ENCODE results near the gene AUTS2.

Gene AUTS2

DNA sequence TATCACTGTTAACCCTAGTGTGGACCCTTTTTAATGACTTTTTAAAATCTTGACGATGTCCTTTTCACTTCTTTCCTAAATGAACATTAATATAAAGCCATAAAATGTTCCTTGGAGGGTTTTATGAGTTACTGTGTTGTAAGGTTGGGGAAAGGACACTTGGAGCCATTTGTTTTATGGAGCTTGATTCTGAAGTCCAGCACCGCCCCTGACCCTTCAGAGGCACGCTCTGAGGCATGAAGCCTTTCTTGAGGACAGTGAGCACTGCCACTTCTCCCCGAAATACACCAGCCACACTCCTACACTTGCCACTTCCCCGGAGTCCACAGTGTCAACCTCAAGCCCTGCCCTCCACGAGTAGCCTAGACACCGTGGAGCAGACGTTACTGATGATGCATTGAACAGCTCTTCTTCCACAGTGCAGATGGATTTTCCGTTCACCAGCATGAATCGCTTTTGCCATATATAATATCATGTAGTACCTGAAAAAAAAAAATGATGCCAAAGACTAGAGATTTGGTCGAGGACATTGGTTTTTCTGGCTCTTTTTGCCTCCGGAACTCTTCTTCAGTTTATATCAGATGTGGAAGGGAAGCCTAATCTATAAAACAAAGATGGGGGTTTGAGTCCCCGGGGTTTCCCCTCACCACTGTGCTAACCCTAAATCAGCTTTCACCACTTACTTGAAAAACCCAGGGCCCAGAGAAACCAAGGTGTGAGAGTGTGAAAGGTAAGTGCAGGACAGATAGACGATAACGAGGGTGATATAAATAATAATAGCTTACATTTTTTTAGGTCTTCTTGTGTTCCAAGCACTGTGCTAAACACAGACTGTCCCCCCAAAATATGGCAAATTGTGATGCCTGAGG lies 881.1 kb downstream of the AUTS2 start:
- TF ChIP-seq, protein P1, sequence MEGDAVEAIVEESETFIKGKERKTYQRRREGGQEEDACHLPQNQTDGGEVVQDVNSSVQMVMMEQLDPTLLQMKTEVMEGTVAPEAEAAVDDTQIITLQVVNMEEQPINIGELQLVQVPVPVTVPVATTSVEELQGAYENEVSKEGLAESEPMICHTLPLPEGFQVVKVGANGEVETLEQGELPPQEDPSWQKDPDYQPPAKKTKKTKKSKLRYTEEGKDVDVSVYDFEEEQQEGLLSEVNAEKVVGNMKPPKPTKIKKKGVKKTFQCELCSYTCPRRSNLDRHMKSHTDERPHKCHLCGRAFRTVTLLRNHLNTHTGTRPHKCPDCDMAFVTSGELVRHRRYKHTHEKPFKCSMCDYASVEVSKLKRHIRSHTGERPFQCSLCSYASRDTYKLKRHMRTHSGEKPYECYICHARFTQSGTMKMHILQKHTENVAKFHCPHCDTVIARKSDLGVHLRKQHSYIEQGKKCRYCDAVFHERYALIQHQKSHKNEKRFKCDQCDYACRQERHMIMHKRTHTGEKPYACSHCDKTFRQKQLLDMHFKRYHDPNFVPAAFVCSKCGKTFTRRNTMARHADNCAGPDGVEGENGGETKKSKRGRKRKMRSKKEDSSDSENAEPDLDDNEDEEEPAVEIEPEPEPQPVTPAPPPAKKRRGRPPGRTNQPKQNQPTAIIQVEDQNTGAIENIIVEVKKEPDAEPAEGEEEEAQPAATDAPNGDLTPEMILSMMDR (IDR thresholded peaks at IDR 0.05; ENCODE audit: low read depth, low read length), result no peak
- no peak overlapping the region for H3K4me3 ChIP-seq (replicated peaks in 1 of 2; ENCODE audit: low read depth in 2 of 2, low read length in 2 of 2)

GRCh38 chr7:70480927-70481569 lies 882.8 kb downstream of the AUTS2 start:
- TF ChIP-seq, protein P1 (IDR thresholded peaks at IDR 0.05; ENCODE audit: low read depth, low read length), result no peak
- no peak for DNase-seq (ENCODE audit: low read depth in 2 of 2)
- no peak overlapping the region for H3K4me3 ChIP-seq (replicated peaks in 1 of 2; ENCODE audit: low read depth in 2 of 2, low read length in 2 of 2)

More for the DNA sequence above, 881.1 kb downstream of the AUTS2 start:
- DNase-seq (ENCODE audit: low read depth in 2 of 2), result no peak

- no peak for DNase-seq (ENCODE audit: low read depth in 2 of 2)
- TF ChIP-seq, protein P1 (IDR thresholded peaks at IDR 0.05; ENCODE audit: low read depth, low read length), result no peak
- H3K4me3 ChIP-seq (replicated peaks in 1 of 2; ENCODE audit: low read depth in 2 of 2, low read length in 2 of 2), result no peak overlapping the region
Measured at GRCh38 chr7:70481570-70482123, 883.4 kb downstream of the AUTS2 start.

DNA sequence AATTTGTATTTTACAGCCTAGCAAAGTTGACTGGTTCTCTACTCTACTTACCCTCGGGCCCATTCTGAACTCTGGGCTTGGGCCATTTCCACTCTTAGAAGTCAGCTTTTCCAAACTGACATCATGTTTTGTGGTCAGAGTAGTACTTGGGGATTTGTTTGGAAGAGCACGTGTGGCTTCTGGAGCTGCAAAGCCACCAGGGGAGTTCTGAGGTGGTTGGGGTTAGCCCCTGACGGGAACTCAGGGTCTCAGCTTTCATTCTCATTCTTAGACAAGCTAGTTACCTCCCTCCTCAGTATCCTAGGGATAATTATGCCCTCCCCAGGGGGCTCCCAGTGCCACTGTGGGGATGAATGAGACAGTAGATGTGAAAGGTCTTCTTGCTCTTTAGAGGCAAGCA lies 886.0 kb downstream of the AUTS2 start:
- no peak for DNase-seq (ENCODE audit: low read depth in 2 of 2)
- no peak overlapping the region for H3K4me3 ChIP-seq (replicated peaks in 1 of 2; ENCODE audit: low read depth in 2 of 2, low read length in 2 of 2)
- TF ChIP-seq, protein P1 (IDR thresholded peaks at IDR 0.05; ENCODE audit: low read depth, low read length), result no peak

DNA sequence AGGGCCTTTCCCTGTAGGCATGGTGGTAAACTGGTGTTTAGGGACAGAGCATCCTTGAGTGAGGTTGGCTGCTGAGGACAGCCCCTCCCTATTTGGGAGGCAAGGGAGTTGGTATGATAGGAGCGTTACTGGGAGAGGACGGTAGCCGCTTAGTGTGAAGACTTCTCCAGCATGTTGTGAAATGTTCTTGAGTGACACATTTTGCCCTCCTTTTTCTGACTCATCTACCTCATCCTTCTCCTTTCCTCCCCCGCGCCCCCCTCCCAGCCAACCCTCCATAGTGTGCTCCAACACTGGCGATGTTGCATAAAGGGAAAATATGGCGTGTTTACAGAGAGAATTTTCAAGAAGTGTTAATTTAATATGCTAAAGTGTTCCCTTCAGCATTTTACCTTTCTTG lies 888.7 kb downstream of the AUTS2 start:
- TF ChIP-seq, protein P1 (IDR thresholded peaks at IDR 0.05; ENCODE audit: low read depth, low read length), result no peak
- H3K4me3 ChIP-seq (replicated peaks in 1 of 2; ENCODE audit: low read depth in 2 of 2, low read length in 2 of 2), result no peak overlapping the region
- DNase-seq (ENCODE audit: low read depth in 2 of 2), result no peak

- H3K4me3 ChIP-seq (replicated peaks in 1 of 2; ENCODE audit: low read depth in 2 of 2, low read length in 2 of 2), result no peak overlapping the region
- DNase-seq (ENCODE audit: low read depth in 2 of 2), result no peak
- TF ChIP-seq, protein P1 (IDR thresholded peaks at IDR 0.05; ENCODE audit: low read depth, low read length), result no peak
Measured at GRCh38 chr7:70487428-70487827, 889.2 kb downstream of the AUTS2 start.
